Natural killer cell treated with Interleukin-12 subunit alpha and Interleukin-12 subunit beta and Interleukin-15 and Interleukin-18, amount 100 ng/mL, for 72 hours (primary cell): Measurements from ENCODE around the gene RBM39. TPM values are rescaled to one million over a fixed set of nuclear protein-coding genes. Genes with fewer than 3 reads are reported as not detected.
A peak's percentile ranks its signal among the peaks of the same experiment; 100 is the strongest.
"Not testable (repeated sequence)": the region's sequence is repeated elsewhere in the genome, so short reads cannot be mapped to it uniquely, and the experiment has no call there.

ENCODE experiments used
- ATAC-seq, 2 donors: fragments of 150-1000 bp; cut with Tn5 transposase in 1 of 2; sonication (Bioruptor Pico), chemical (Tn5 transposase) in 1 of 2; 2 replicates each; pipeline ENCODE4 v1.10.0; 2021
- DNase-seq: peaks from one replicate; pipeline ENCODE4 v3.0.0; 2022; ENCODE audit warnings: low spot score
- H3K27ac Mint-ChIP-seq, 2 donors: 1 replicate in 1 of 2; 2 replicates in 1 of 2; pipeline ENCODE4 v1.8.0; 2022; ENCODE audit warnings: mixed read lengths in 2 of 2, mild to moderate bottlenecking in 1 of 2, moderate library complexity in 1 of 2
- H3K27me3 Mint-ChIP-seq, 2 donors: 1 replicate in 1 of 2; 2 replicates in 1 of 2; pipeline ENCODE4 v1.8.0; 2022; ENCODE audit warnings: mixed read lengths in 2 of 2
- H3K36me3 Mint-ChIP-seq: one replicate; pipeline ENCODE4 v1.8.0; 2022; ENCODE audit warnings: mixed read lengths
- H3K4me1 Mint-ChIP-seq, 2 donors: 1 replicate in 1 of 2; 2 replicates in 1 of 2; pipeline ENCODE4 v1.8.0; 2022; ENCODE audit warnings: low read depth in 2 of 2, mixed read lengths in 2 of 2, mild to moderate bottlenecking in 1 of 2
- H3K4me3 Mint-ChIP-seq: one replicate; pipeline ENCODE4 v1.8.0; 2022; ENCODE audit warnings: mixed read lengths
- H3K9me3 Mint-ChIP-seq: 2 replicates; pipeline ENCODE4 v1.8.0; 2022; ENCODE audit warnings: mixed read lengths
- total RNA-seq, 2 donors: library from RNA; stranded (reverse); gene quantifications; one replicate each; pipeline ENCODE4 v1.2.3, GENCODE V29; 2022

RBM39 gene
- total RNA-seq, 2 donors from 2014 or later = 404 to 438 TPM

DNA sequence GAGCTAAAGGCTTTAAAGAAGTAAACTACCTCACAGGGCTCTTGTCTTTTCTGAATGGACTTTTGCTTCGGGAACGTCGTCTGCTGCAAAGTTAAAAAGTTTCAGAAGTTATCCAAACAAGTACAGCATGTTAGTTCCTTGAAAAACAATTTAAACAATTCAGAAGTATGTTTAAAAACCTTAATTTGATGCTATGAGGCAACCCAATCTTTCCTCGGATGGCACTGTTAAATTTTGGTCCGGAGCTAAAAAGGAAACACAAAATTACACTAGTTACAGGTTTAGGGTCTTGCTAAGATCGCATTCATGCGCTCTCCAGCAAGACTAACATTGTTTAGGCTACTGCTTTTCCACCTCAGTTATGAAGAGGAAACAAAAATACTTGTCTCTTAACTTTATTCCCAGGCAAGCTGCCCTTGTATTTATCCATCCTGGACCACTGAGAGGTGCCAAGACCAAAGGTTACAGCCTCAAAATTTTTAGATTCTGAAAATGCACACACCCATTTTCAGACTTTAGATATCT is 12.7 kb downstream of the RBM39 start:
- H3K27ac Mint-ChIP-seq = no peak overlapping the region
- H3K4me1 Mint-ChIP-seq = peaks cover 36 to 37% of the 10 kb centered on the region in 2 donors
- no peaks in the 10 kb centered on the region for H3K9me3 Mint-ChIP-seq
- no peak for DNase-seq
- H3K27me3 Mint-ChIP-seq = no peaks in the 10 kb centered on the region
- ATAC-seq = no peak
- H3K4me3 Mint-ChIP-seq = no peak overlapping the region
- peaks cover 39% of the 10 kb centered on the region for H3K36me3 Mint-ChIP-seq

DNA sequence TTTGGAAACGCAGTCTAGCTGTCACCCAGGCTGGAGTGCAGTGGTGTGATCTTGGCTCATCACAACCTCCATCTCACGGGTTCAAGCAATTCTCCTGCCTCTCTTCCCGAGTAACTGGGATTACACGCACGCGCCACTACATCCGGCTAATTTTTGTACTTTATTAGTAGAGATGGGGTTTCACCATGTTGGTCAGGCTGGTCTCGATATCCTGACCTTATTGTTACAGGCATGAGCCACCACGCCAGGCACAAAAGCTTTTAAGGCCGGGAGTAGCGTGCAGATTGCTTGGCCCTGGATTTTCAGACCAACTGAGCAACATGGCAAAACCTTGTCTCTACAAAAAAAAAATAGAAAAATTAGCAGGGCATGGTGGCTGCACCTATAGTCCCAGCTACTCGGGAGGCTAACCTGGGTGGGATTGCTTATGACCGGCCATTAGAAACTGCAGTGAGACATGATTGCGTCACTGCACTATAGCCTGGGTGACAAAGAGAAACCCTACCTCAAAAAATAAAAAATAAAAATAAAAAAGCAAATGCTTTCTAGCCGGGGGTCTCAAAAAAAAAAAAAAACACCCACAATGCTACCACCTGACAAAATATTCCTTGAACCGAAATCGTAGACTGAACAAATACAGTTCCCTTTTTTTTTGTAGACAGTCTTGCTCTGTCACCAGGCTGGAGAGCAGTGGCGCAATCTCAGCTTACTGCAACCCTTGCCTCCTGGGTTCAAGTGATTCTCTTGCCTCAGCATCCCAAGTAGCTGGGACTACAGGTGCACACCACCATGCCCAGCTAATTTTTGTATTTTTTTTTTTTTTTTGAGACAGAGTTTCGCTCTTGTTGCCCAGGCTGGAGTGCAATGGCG is 15.0 kb downstream of the RBM39 start:
- Mint-ChIP-seq H3K4me3 (no peak overlapping the region), H3K27ac (peak overlapping the region in 1 of 2 donors; percentile 48), H3K27me3 (no peaks in the 10 kb centered on the region), H3K36me3 (peaks cover 38% of the 10 kb centered on the region), H3K4me1 (peaks cover 31 to 33% of the 10 kb centered on the region in 2 donors), H3K9me3 (no peaks in the 10 kb centered on the region)
- no peak for DNase-seq
- no peak for ATAC-seq

DNA sequence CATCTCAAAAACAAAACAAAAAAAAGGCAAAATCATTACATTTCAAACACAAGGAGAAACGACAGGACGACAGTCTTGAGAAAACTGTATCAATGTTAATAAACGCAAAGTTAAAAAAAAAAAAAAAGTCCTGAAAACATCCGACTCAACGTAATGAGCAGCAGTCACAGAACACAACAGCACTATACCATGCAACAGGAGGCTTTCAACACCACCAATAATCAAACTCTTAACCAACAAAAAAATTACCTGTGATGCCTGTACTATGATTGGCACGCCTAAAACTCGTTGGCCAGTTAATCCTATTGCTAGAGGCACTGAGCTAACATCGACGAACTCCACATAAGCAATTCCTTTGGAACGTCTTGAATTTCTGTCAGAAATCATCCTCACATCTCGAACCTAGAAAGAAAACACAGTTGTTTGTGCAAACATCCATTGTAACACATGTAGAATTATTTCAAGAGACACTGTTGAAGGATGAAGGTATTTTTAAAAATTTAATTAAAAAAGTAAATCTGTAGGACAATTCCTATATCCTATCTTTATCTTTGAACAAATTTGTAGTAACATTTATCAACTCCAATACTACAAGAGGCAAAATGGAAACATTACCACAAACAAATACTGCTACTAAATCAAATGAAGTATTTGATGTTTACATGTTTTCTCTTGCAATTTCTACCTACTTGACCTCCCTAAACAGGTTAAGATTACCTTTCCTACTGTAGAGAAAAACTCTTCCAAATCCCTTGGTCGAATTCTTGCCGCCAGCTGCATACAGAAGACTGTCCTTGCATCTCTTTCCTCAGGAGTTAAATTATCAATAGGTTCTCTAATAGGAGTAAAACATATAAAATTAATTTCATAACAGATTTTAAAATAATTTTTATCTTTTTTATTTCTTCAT is 17.5 kb downstream of the RBM39 start:
- no peak overlapping the region for H3K4me3 Mint-ChIP-seq
- H3K4me1 Mint-ChIP-seq = peaks cover 24 to 38% of the 10 kb centered on the region in 2 donors
- H3K27ac Mint-ChIP-seq = peak overlapping the region; percentile 11 to 53
- DNase-seq = no peak
- no peaks in the 10 kb centered on the region for H3K9me3 Mint-ChIP-seq
- no peak for ATAC-seq
- H3K36me3 Mint-ChIP-seq = peaks cover 44% of the 10 kb centered on the region
- H3K27me3 Mint-ChIP-seq = no peaks in the 10 kb centered on the region

GRCh38 chr20:35723652-35724320 is 18.3 kb downstream of the RBM39 start:
- H3K4me3 Mint-ChIP-seq, ATAC-seq, H3K9me3 Mint-ChIP-seq, DNase-seq, H3K27me3 Mint-ChIP-seq: not testable (repeated sequence)
- Mint-ChIP-seq H3K36me3 (peaks cover 44% of the 10 kb centered on the region), H3K27ac (peak overlapping the region; percentile 48 to 81), H3K4me1 (peaks cover 24 to 38% of the 10 kb centered on the region in 2 donors)

GRCh38 chr20:35723275-35723639 is 18.8 kb downstream of the RBM39 start:
- Mint-ChIP-seq H3K4me1 (peaks cover 24 to 39% of the 10 kb centered on the region in 2 donors), H3K27ac (peak overlapping the region; percentile 48 to 81), H3K36me3 (peaks cover 44% of the 10 kb centered on the region), H3K4me3 (peak overlapping the region; percentile 43)
- DNase-seq, H3K9me3 Mint-ChIP-seq, H3K27me3 Mint-ChIP-seq: not testable (repeated sequence)
- ATAC-seq = peak in 1 of 2 donors; percentile 41

DNA sequence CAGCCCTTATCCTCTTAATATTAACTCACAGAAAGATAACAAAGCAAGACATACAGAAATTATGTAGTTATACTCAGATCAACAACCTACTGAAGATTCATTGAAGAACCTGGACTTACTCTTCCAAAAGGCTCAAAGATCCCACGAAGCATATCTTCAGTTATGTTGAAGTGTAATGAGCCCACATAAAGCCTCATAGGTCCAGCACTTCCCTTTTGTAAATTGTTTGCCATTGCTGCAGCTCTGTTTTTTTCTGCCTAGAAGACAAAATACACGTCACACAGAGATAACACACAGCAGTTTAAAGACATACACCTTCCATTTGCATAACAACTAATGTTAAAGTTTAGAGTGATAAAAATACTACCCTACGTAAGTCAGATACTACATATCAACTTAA is 20.4 kb downstream of the RBM39 start:
- peaks cover 24 to 39% of the 10 kb centered on the region in 2 donors for H3K4me1 Mint-ChIP-seq

GRCh38 chr20:35721219-35721618 is 20.8 kb downstream of the RBM39 start:
- Mint-ChIP-seq H3K4me3 (no peak overlapping the region), H3K27ac (peak overlapping the region; percentile 69 to 81), H3K27me3 (no peaks in the 10 kb centered on the region), H3K36me3 (peaks cover 37% of the 10 kb centered on the region), H3K9me3 (no peaks in the 10 kb centered on the region), H3K4me1 (peaks cover 24 to 41% of the 10 kb centered on the region in 2 donors)
- DNase-seq (no peak), ATAC-seq (no peak)

More for the DNA sequence above, 20.4 kb downstream of the RBM39 start:
- ATAC-seq (no peak), DNase-seq (no peak)
- Mint-ChIP-seq H3K36me3 (peaks cover 41% of the 10 kb centered on the region), H3K27ac (peak overlapping the region; percentile 69 to 81), H3K27me3 (no peaks in the 10 kb centered on the region), H3K9me3 (no peaks in the 10 kb centered on the region), H3K4me3 (no peak overlapping the region)

GRCh38 chr20:35720165-35721123 is 21.6 kb downstream of the RBM39 start:
- Mint-ChIP-seq H3K9me3 (no peaks in the 10 kb centered on the region), H3K36me3 (peaks cover 35% of the 10 kb centered on the region), H3K4me3 (no peak overlapping the region), H3K27me3 (no peaks in the 10 kb centered on the region), H3K27ac (peak overlapping the region; percentile 26 to 41), H3K4me1 (peaks cover 24 to 45% of the 10 kb centered on the region in 2 donors)
- no peak for DNase-seq
- ATAC-seq = no peak

GRCh38 chr20:35719717-35720116 is 22.3 kb downstream of the RBM39 start:
- no peak overlapping the region for H3K27ac Mint-ChIP-seq
- no peak overlapping the region for H3K4me3 Mint-ChIP-seq
- peaks cover 28% of the 10 kb centered on the region for H3K36me3 Mint-ChIP-seq
- no peak for ATAC-seq
- no peak for DNase-seq
- H3K4me1 Mint-ChIP-seq = peaks cover 17 to 41% of the 10 kb centered on the region in 2 donors
- no peaks in the 10 kb centered on the region for H3K27me3 Mint-ChIP-seq
- H3K9me3 Mint-ChIP-seq = no peaks in the 10 kb centered on the region

GRCh38 chr20:35718972-35719635 is 23.0 kb downstream of the RBM39 start:
- DNase-seq (no peak), ATAC-seq (no peak)
- Mint-ChIP-seq H3K4me1 (peaks cover 21 to 37% of the 10 kb centered on the region in 2 donors), H3K9me3 (no peaks in the 10 kb centered on the region), H3K36me3 (peaks cover 27% of the 10 kb centered on the region), H3K27me3 (no peaks in the 10 kb centered on the region), H3K4me3 (no peak overlapping the region), H3K27ac (no peak overlapping the region)

DNA sequence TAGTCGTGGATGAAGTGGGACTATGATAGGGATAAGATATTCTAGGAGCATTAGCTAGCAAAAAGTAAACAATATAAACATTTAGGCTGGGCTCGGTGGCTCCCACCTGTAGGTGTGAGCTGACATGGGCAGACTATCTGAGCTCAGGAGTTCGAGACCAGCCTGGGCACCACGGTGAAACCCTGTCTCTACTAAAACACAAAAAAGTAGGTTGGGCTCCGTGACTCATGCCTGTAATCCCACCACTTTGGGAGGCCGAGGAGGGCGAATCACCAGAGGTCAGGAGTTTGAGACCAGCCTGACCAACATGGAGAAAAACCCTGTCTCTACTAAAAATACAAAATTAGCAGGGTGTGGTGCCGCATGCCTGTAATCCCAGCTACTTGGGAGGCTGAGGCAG is 23.7 kb downstream of the RBM39 start:
- H3K27ac Mint-ChIP-seq = peak overlapping the region in 1 of 2 donors; percentile 41
- H3K4me1 Mint-ChIP-seq = peaks cover 26 to 39% of the 10 kb centered on the region in 2 donors
- H3K36me3 Mint-ChIP-seq = peaks cover 27% of the 10 kb centered on the region
- DNase-seq, H3K27me3 Mint-ChIP-seq, H3K9me3 Mint-ChIP-seq, ATAC-seq, H3K4me3 Mint-ChIP-seq: not testable (repeated sequence)

DNA sequence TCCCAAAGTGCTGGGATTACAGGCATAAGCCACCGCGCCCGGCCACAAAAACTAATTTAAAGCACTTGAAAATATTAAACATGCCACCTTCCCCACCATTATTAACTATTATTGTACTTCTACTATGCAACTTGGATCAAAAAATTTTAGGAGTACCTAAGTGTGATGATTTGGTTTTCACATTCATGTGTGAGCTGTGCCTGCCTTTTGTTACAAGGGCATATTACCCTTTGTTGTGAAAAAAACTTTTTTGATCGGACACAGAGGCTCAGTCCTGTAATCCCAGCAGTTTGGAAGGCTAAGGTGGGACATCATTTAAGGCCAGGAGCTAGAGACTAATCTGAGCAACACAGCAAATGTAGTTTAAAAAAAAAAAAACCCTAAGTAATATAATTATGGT is 25.7 kb downstream of the RBM39 start:
- H3K4me1 Mint-ChIP-seq = peaks cover 19 to 24% of the 10 kb centered on the region in 2 donors
- H3K9me3 Mint-ChIP-seq = no peaks in the 10 kb centered on the region

More for the DNA sequence above, 25.7 kb downstream of the RBM39 start:
- Mint-ChIP-seq H3K4me3 (no peak overlapping the region), H3K36me3 (peaks cover 18% of the 10 kb centered on the region), H3K27ac (no peak overlapping the region), H3K27me3 (no peaks in the 10 kb centered on the region)
- ATAC-seq (no peak), DNase-seq (no peak)
